Thyroid gland (tissue), 4 donors: ENCODE data around the gene SLC2A4. TPM values are rescaled to one million over a fixed set of nuclear protein-coding genes. Genes with fewer than 3 reads are reported as not detected.

Experiments
- DNase-seq, 2 donors: peaks; one replicate each; pipeline ENCODE4 v3.0.0-alpha.2; 2019
- H3K27ac ChIP-seq, 3 donors: fragments of 200-600 bp; sonication (generic); 1 replicate in 2 of 3; 2 replicates in 1 of 3; pipeline ENCODE4 v1.5.1; 2016 to 2019; ENCODE audit warnings: mild to moderate bottlenecking in 1 of 3, moderate library complexity in 1 of 3
- H3K27me3 ChIP-seq: fragments of 200-600 bp; sonication (generic); one replicate; pipeline ENCODE4 v1.5.1; 2019
- H3K36me3 ChIP-seq, 2 donors: fragments of 200-600 bp; sonication (generic); one replicate each; pipeline ENCODE4 v1.5.1; 2016 to 2019
- H3K4me1 ChIP-seq, 2 donors: fragments of 200-600 bp; sonication (generic); one replicate each; pipeline ENCODE4 v1.5.1; 2017 to 2019
- H3K4me3 ChIP-seq, 3 donors: fragments of 200-600 bp; sonication (generic); replicated peaks in 1 of 3; 1 replicate in 2 of 3; 2 replicates in 1 of 3; pipeline ENCODE4 v1.5.1; 2016; ENCODE audit warnings: mild to moderate bottlenecking in 1 of 3
- H3K9me3 ChIP-seq: fragments of 200-600 bp; sonication (generic); one replicate; pipeline ENCODE4 v1.5.1; 2017
- POLR2A ChIP-seq, 2 donors: fragments of 450-650 bp; IDR thresholded peaks; one replicate each; pipeline ENCODE4 v1.6.1; 2017; ENCODE audit warnings: antibody characterized with exemption in 2 of 2, mild to moderate bottlenecking in 2 of 2, moderate library complexity in 1 of 2
- WGBS, 2 donors: methylation state at CpG; one replicate each; pipeline ENCODE4 v1.1.5; 2017; 5-methylcytosine and 5-hydroxymethylcytosine counted together
- intact Hi-C: fragments of 100-400 bp; cut with DNase I; formaldehyde crosslinking; loops from one replicate; pipeline ENCODE4 v1.15.1; 2023
- total RNA-seq, 4 donors: library from RNA; depleted of rRNA; stranded (reverse); fragments of >200 nt; gene quantifications; one replicate each; pipeline ENCODE4 v1.2.3, GENCODE V29; 2016
- TF ChIP-seq, protein P1 (sequence below), 6 experiments: fragments of 200-600 bp in 3 of 6; fragments of 450-650 bp in 3 of 6; sonication (generic) in 3 of 6; IDR thresholded peaks; one replicate each; pipeline ENCODE4 v1.5.1; 2016 to 2019; ENCODE audit warnings: antibody characterized with exemption in 6 of 6, mild to moderate bottlenecking in 2 of 6, inconsistent platforms in 1 of 6, moderate library complexity in 1 of 6

SLC2A4 gene
- total RNA-seq, 4 donors from 2014 or later: 2.5 to 14.6 (median 3.9) TPM

DNA sequence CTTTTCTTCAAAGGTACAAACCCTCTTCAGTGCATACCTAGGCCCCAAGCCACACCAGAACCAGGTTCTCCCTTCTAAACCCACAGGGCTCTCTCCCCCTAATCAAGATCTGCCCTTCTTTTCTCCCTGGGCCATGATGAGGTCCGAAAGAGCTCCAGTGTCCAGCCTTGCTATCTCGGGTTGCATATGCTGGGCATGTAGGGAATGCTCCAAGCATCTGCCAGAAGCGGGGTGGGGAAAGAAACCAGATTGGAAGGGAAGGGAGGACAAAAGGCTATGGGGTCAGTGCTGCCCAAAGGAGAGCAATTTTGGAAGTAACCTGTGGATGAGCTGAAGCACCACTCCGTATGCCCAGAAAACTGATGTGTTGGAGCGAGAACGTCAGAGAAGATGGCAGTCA is 32.3 kb upstream of the SLC2A4 start:
- peaks cover 16% of the 10 kb centered on the region in 2 donors for H3K36me3 ChIP-seq
- no peak overlapping the region for H3K4me3 ChIP-seq
- intact Hi-C loops: no loop called here
- H3K9me3 ChIP-seq: no peaks in the 10 kb centered on the region
- H3K27me3 ChIP-seq: no peaks in the 10 kb centered on the region
- DNase-seq: no peak
- no peak for TF ChIP-seq POLR2A (IDR thresholded peaks at IDR 0.05)
- TF ChIP-seq, protein P1, sequence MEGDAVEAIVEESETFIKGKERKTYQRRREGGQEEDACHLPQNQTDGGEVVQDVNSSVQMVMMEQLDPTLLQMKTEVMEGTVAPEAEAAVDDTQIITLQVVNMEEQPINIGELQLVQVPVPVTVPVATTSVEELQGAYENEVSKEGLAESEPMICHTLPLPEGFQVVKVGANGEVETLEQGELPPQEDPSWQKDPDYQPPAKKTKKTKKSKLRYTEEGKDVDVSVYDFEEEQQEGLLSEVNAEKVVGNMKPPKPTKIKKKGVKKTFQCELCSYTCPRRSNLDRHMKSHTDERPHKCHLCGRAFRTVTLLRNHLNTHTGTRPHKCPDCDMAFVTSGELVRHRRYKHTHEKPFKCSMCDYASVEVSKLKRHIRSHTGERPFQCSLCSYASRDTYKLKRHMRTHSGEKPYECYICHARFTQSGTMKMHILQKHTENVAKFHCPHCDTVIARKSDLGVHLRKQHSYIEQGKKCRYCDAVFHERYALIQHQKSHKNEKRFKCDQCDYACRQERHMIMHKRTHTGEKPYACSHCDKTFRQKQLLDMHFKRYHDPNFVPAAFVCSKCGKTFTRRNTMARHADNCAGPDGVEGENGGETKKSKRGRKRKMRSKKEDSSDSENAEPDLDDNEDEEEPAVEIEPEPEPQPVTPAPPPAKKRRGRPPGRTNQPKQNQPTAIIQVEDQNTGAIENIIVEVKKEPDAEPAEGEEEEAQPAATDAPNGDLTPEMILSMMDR (IDR thresholded peaks at IDR 0.05): no peak
- WGBS, 2 donors: 88 to 94% methylated on average over 6 of the region's 6 CpGs
- H3K4me1 ChIP-seq: peaks cover 20 to 32% of the 10 kb centered on the region in 2 donors
- no peak overlapping the region for H3K27ac ChIP-seq

DNA sequence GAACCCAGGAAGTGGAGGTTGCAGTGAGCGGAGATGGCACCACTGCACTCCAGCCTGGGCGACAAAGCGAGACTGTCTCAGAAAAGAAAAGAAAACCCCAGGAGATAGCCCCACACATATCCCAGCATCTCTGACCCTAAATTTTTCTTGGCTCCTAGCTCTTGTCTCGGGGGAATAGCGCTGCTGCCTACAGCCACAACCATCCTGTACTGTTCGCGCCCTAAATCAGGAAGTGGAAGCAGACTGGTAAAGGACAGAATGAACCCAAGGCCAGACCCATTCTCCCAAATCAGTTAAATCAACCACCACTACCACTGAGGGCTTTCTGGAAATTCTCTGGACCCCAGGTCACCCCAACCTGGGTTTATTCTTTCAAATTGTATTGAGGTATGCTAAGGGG is 31.7 kb upstream of the SLC2A4 start:
- Histone ChIP-seq H3K27me3 (no peaks in the 10 kb centered on the region), H3K36me3 (peaks cover 15 to 16% of the 10 kb centered on the region in 2 donors), H3K9me3 (no peaks in the 10 kb centered on the region), H3K4me1 (peaks cover 20 to 32% of the 10 kb centered on the region in 2 donors), H3K4me3 (peak overlapping the region in 1 of 3 donors; percentile 98), H3K27ac (no peak overlapping the region)
- TF ChIP-seq POLR2A (IDR thresholded peaks at IDR 0.05): no peak
- TF ChIP-seq, protein P1 (IDR thresholded peaks at IDR 0.05): no peak
- no peak for DNase-seq
- intact Hi-C loops: no loop called here
- WGBS, 2 donors: 91 to 94% methylated on average over 7 of the region's 7 CpGs

DNA sequence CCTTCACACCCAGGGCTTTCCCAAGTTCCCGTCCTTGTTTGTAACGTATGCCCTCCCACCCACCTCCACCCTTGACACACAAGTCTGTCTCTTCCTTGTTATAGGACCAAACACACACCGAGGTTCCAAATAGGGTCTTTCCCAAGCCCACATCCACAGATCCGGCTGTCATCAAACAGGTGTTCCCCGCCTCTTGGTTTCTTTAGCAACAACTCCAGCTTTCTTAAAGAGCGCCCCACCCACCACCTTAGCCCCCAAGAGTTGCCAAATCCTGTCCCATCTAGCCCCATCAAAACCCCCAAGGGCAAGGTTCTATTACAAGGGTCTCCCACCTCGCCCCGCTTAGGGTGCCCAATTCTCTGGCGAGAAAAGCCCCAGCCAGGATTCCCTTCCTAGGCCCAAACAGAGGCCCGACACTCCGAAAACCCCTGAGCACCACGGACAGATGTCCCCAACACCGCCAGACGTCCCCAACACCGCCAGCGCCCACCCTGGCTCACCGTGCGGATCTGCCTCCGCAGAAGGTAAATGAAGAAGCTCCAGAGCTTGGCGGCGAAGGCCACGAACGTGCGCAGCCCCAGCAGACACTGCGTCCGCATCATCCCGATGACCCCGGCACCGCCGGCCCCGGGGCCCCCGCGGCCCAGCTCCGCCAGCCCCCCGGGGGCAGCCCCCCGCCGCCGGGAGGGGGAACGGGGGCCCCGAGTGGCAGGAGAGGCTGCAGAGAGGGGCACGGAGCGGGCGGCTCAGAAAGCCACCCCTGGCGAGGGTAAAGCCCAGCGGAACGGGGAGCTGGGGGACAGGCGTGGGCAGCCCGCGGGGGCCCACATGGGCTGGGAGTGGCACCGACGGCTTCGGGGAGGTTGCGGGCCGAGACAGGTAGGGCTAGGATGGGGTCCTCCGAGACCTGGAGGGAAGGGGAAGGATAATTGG is 30.6 kb upstream of the SLC2A4 start:
- Histone ChIP-seq H3K36me3 (peaks cover 14 to 16% of the 10 kb centered on the region in 2 donors), H3K4me3 (peak overlapping the region; percentile 71 to 98 (median 86)), H3K4me1 (peaks cover 20 to 32% of the 10 kb centered on the region in 2 donors), H3K27me3 (no peaks in the 10 kb centered on the region), H3K9me3 (no peaks in the 10 kb centered on the region), H3K27ac (peak overlapping the region; percentile 98 to 100 (median 98))
- intact Hi-C loops: no loop called here
- 2 to 4% methylated on average over 15 to 16 of the region's 55 CpGs for WGBS, 2 donors
- no peak for TF ChIP-seq POLR2A (IDR thresholded peaks at IDR 0.05)
- TF ChIP-seq, protein P1 (IDR thresholded peaks at IDR 0.05): no peak
- DNase-seq: no peak

DNA sequence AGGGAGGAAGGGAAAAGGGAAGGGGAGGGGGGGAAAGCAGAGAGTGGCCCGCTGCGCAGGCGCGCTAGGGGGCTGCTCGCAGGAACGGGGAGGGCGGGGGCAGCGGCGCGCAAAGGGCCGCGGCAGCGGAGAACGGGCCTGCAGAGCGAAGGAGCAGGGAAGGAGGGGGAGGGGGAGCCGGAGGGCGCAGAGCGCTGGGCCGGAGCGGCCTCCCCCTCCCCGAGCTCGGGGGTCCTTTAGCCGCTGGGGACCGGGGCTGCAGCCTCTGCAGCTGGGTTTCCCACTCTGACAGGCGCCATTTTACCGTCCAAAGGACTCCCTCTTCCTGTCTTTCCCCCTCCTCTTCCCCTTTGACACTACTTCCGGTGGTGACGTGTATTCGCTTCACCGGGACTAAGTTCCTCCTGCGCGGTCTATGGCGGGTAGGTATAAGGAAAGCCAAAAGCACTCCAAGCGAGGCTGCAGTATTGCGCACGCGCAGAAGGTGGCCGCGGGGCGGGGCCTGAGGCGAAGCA is 29.8 kb upstream of the SLC2A4 start, which contains the start of gene CTDNEP1:
CTDNEP1 (minus strand) TSS at position 74 of the 515 bp plus-strand sequence. CDS start 438 bp downstream, outside the sequence.
- intact Hi-C loops: no loop called here
- TF ChIP-seq, protein P1 (IDR thresholded peaks at IDR 0.05): no peak
- peak; percentile 49 to 83 for TF ChIP-seq POLR2A (IDR thresholded peaks at IDR 0.05)
- DNase-seq: peak; percentile 97 to 98
- Histone ChIP-seq H3K4me1 (peaks cover 20 to 32% of the 10 kb centered on the region in 2 donors), H3K4me3 (peak within 1 kb of the TSS; percentile 71 to 98 (median 86)), H3K27me3 (no peaks in the 10 kb centered on the region), H3K9me3 (no peaks in the 10 kb centered on the region), H3K27ac (peak within 1 kb of the TSS; percentile 98 to 100 (median 98)), H3K36me3 (peaks cover 13 to 17% of the 10 kb centered on the region in 2 donors)
- WGBS, 2 donors: 1 to 2% methylated on average over 29 to 34 of the region's 41 CpGs
